Hepatocyte (in vitro differentiated cells): Measurements from ENCODE around the gene SLC31A2. TPM values are rescaled to one million over a fixed set of nuclear protein-coding genes. Genes with fewer than 3 reads are reported as not detected.
"Not testable (repeated sequence)": the region's sequence is repeated elsewhere in the genome, so short reads cannot be mapped to it uniquely, and the experiment has no call there.

ENCODE experiments used
- DNase-seq: peaks from one replicate; pipeline ENCODE4 v3.0.0-alpha.2; 2016; ENCODE audit warnings: low spot score
- H2AFZ ChIP-seq: fragments of 200-600 bp; sonication (generic); 2 replicates; pipeline ENCODE4 v1.6.0; 2016; ENCODE audit warnings: antibody characterized with exemption, mild to moderate bottlenecking
- H3K27ac ChIP-seq: fragments of 200-600 bp; sonication (generic); 2 replicates; pipeline ENCODE4 v1.5.1; 2016; ENCODE audit warnings: mild to moderate bottlenecking
- H3K27me3 ChIP-seq: fragments of 200-600 bp; sonication (generic); 2 replicates; pipeline ENCODE4 v1.6.1; 2016
- H3K36me3 ChIP-seq: fragments of 200-600 bp; sonication (generic); replicated peaks from 2 replicates; pipeline ENCODE4 v1.5.1; 2016; ENCODE audit warnings: low read depth; ENCODE audit not compliant: insufficient read depth
- H3K4me1 ChIP-seq: fragments of 200-600 bp; sonication (generic); 2 replicates; pipeline ENCODE4 v1.5.1; 2016; ENCODE audit warnings: mild to moderate bottlenecking, moderate library complexity; ENCODE audit not compliant: insufficient read depth
- H3K4me2 ChIP-seq: fragments of 200-600 bp; sonication (generic); 2 replicates; pipeline ENCODE4 v1.6.0; 2016
- H3K4me3 ChIP-seq: fragments of 200-600 bp; sonication (generic); 2 replicates; pipeline ENCODE4 v1.5.1; 2016; ENCODE audit warnings: mild to moderate bottlenecking
- H3K79me2 ChIP-seq: fragments of 200-600 bp; sonication (generic); 2 replicates; pipeline ENCODE4 v1.6.0; 2017; ENCODE audit warnings: mild to moderate bottlenecking
- H3K9me2 ChIP-seq: fragments of 200-600 bp; sonication (generic); replicated peaks from 2 replicates; pipeline ENCODE4 v1.6.0; 2017; ENCODE audit warnings: mild to moderate bottlenecking; ENCODE audit not compliant: insufficient read depth
- H3K9me3 ChIP-seq: fragments of 200-600 bp; sonication (generic); 2 replicates; pipeline ENCODE4 v1.5.1; 2016; ENCODE audit warnings: low read depth, mild to moderate bottlenecking
- H4K20me1 ChIP-seq: fragments of 200-600 bp; sonication (generic); 2 replicates; pipeline ENCODE4 v1.6.0; 2016; ENCODE audit warnings: mild to moderate bottlenecking; ENCODE audit not compliant: insufficient read depth, poor library complexity, severe bottlenecking
- EZH2 ChIP-seq: fragments of 200-600 bp; sonication (generic); IDR thresholded peaks from 2 replicates; pipeline ENCODE4 v1.6.1; 2016; ENCODE audit warnings: antibody characterized with exemption, mild to moderate bottlenecking, borderline replicate concordance
- EZH2phosphoT487 ChIP-seq: fragments of 200-600 bp; sonication (generic); IDR thresholded peaks from one replicate; pipeline ENCODE4 v1.6.1; 2018; ENCODE audit warnings: antibody characterized with exemption, mild to moderate bottlenecking, low read depth, moderate library complexity; ENCODE audit not compliant: unreplicated experiment, severe bottlenecking
- WGBS: methylation state at CpG from one replicate; pipeline ENCODE4 v1.1.6; 2016; ENCODE audit warnings: low lambda C conversion rate; ENCODE audit errors: missing lambda C conversion rate; 5-methylcytosine and 5-hydroxymethylcytosine counted together
- polyA plus RNA-seq: library from polyadenylated mRNA; unstranded; fragments of >200 nt; fragmentation: Nextera tagmentation; extraction: Ambion mirVana; gene quantifications from 2 replicates; pipeline ENCODE4 v1.2.1, GENCODE V29; 2016
- total RNA-seq: library from RNA; depleted of rRNA; stranded (reverse); fragments of >200 nt; gene quantifications from 2 replicates; pipeline ENCODE4 v1.2.3, GENCODE V29; 2014
- TF ChIP-seq, protein P1 (sequence below): fragments of 200-600 bp; sonication (generic); IDR thresholded peaks from 2 replicates; pipeline ENCODE4 v1.5.1; 2016; ENCODE audit warnings: antibody characterized with exemption, mild to moderate bottlenecking; ENCODE audit not compliant: poor library complexity

Gene SLC31A2
- total and polyA plus RNA-seq, 2 experiments from 2014 or later, result 20.1 to 26.9 TPM

DNA sequence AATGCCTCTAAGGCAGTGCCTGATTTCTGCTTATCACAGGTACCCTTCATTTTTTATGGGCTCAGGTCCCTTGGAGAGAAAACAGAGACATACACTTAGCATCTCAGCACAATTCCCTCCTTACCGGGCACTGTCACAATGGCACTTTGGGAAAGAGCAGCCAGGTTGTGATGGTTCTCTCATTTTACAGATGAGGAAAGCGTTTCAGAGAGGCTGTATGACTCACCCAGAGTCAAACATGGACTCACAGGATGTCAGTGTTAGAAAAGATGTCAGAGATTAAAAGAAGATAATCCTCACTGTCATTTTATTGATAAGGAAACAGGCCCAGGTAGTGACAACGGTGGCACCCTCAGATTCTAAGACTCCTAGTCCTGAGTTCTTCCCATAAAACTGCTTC lies 12.0 kb upstream of the SLC31A2 start:
- Histone ChIP-seq H2AFZ (no peak overlapping the region), H3K27me3 (no peaks in the 10 kb centered on the region), H3K9me2 (no peaks in the 10 kb centered on the region), H3K79me2 (no peaks in the 10 kb centered on the region), H4K20me1 (no peaks in the 10 kb centered on the region), H3K4me1 (no peaks in the 10 kb centered on the region), H3K9me3 (no peaks in the 10 kb centered on the region), H3K27ac (no peak overlapping the region), H3K4me2 (no peak overlapping the region), H3K36me3 (no peaks in the 10 kb centered on the region), H3K4me3 (no peak overlapping the region)
- TF ChIP-seq, protein P1, sequence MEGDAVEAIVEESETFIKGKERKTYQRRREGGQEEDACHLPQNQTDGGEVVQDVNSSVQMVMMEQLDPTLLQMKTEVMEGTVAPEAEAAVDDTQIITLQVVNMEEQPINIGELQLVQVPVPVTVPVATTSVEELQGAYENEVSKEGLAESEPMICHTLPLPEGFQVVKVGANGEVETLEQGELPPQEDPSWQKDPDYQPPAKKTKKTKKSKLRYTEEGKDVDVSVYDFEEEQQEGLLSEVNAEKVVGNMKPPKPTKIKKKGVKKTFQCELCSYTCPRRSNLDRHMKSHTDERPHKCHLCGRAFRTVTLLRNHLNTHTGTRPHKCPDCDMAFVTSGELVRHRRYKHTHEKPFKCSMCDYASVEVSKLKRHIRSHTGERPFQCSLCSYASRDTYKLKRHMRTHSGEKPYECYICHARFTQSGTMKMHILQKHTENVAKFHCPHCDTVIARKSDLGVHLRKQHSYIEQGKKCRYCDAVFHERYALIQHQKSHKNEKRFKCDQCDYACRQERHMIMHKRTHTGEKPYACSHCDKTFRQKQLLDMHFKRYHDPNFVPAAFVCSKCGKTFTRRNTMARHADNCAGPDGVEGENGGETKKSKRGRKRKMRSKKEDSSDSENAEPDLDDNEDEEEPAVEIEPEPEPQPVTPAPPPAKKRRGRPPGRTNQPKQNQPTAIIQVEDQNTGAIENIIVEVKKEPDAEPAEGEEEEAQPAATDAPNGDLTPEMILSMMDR, result no peak
- TF ChIP-seq EZH2phosphoT487 (no peak), EZH2 (no peak)
- DNase-seq, result no peak
- WGBS, result 50% methylated on average over 3 of the region's 3 CpGs

- no peak overlapping the region for H3K4me3 ChIP-seq
- no peaks in the 10 kb centered on the region for H4K20me1 ChIP-seq
- H2AFZ ChIP-seq, result no peak overlapping the region
- no peak overlapping the region for H3K4me2 ChIP-seq
- no peaks in the 10 kb centered on the region for H3K9me2 ChIP-seq
- H3K36me3 ChIP-seq, result no peaks in the 10 kb centered on the region
- no peaks in the 10 kb centered on the region for H3K4me1 ChIP-seq
- no peak for DNase-seq
- 85% methylated on average over 4 of the region's 4 CpGs for WGBS
- H3K9me3 ChIP-seq, result no peaks in the 10 kb centered on the region
- H3K27ac ChIP-seq, result no peak overlapping the region
- H3K79me2 ChIP-seq, result no peaks in the 10 kb centered on the region
- TF ChIP-seq EZH2phosphoT487 (no peak), EZH2 (no peak)
- TF ChIP-seq, protein P1, result no peak
- H3K27me3 ChIP-seq, result no peaks in the 10 kb centered on the region
These were observed 11.5 kb upstream of the SLC31A2 start for GRCh38 chr9:113139225-113139829.

- Histone ChIP-seq H3K79me2 (no peaks in the 10 kb centered on the region), H3K4me2 (no peak overlapping the region), H4K20me1 (no peaks in the 10 kb centered on the region), H3K27ac (no peak overlapping the region), H3K4me3 (no peak overlapping the region), H3K4me1 (no peaks in the 10 kb centered on the region), H3K9me2 (no peaks in the 10 kb centered on the region), H3K27me3 (no peaks in the 10 kb centered on the region), H3K9me3 (no peaks in the 10 kb centered on the region), H3K36me3 (no peaks in the 10 kb centered on the region), H2AFZ (no peak overlapping the region)
- 68% methylated on average over 5 of the region's 5 CpGs for WGBS
- DNase-seq, result no peak
- TF ChIP-seq EZH2phosphoT487 (no peak), EZH2 (no peak)
- TF ChIP-seq, protein P1, result no peak
These were observed 10.9 kb upstream of the SLC31A2 start for GRCh38 chr9:113139953-113140352.

DNA sequence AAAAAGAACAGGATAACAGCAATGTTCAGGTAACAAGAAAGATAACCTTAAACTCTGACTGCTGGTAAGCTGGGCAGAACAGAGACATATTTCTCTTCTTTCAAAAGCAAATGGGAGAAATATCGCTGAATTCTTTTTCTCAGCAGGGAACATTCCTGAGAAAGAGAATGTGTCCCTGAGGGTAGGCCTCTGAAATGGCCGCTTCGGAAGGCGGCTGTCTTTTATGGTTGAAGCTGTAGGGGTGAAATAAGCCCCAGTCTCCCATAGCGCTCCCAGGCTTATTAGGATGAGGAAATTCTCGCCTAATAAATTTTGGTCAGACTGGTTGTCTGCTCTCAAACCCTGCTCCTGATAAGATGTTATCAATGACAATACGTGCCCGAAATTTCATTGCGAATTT lies 9.9 kb upstream of the SLC31A2 start:
- H3K79me2 ChIP-seq, H2AFZ ChIP-seq, H3K27me3 ChIP-seq: not testable (repeated sequence)

More for the DNA sequence above, 9.9 kb upstream of the SLC31A2 start:
- H3K4me3 ChIP-seq, H3K36me3 ChIP-seq, H3K4me2 ChIP-seq, H3K27ac ChIP-seq, H4K20me1 ChIP-seq, DNase-seq, H3K4me1 ChIP-seq, H3K9me3 ChIP-seq, H3K9me2 ChIP-seq: not testable (repeated sequence)
- 89% methylated on average over 9 of the region's 9 CpGs for WGBS
